Thyroid gland (tissue), 4 donors: ENCODE data around the gene GBP2.

ENCODE experiments used
- POLR2A ChIP-seq, 2 donors: fragments of 450-650 bp; IDR thresholded peaks; one replicate each; pipeline ENCODE4 v1.6.1; 2017; ENCODE audit warnings: antibody characterized with exemption in 2 of 2, mild to moderate bottlenecking in 2 of 2, moderate library complexity in 1 of 2
- TF ChIP-seq, protein P1 (sequence below), 6 experiments: fragments of 200-600 bp in 3 of 6; fragments of 450-650 bp in 3 of 6; sonication (generic) in 3 of 6; IDR thresholded peaks; one replicate each; pipeline ENCODE4 v1.5.1; 2016 to 2019; ENCODE audit warnings: antibody characterized with exemption in 6 of 6, mild to moderate bottlenecking in 2 of 6, inconsistent platforms in 1 of 6, moderate library complexity in 1 of 6

DNA sequence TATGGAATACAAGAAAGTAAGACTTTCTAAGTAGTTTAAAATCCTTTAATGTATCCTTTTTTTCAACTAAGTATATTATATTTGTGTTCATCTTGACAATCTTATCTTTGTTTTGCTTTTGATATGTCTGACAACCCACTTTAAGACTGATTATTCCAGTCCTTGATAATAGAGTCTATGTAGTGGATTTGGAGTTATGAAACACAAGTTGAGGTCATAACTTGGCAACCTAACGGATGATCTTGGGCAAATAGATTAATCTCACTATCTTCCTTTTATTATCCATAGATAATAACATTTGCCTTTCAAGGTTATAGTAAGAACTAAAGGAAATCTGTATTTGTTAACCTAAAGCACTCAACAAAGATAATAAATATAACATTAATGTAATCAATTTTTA is 4.8 kb upstream of the GBP2 start:
- TF ChIP-seq, protein P1, sequence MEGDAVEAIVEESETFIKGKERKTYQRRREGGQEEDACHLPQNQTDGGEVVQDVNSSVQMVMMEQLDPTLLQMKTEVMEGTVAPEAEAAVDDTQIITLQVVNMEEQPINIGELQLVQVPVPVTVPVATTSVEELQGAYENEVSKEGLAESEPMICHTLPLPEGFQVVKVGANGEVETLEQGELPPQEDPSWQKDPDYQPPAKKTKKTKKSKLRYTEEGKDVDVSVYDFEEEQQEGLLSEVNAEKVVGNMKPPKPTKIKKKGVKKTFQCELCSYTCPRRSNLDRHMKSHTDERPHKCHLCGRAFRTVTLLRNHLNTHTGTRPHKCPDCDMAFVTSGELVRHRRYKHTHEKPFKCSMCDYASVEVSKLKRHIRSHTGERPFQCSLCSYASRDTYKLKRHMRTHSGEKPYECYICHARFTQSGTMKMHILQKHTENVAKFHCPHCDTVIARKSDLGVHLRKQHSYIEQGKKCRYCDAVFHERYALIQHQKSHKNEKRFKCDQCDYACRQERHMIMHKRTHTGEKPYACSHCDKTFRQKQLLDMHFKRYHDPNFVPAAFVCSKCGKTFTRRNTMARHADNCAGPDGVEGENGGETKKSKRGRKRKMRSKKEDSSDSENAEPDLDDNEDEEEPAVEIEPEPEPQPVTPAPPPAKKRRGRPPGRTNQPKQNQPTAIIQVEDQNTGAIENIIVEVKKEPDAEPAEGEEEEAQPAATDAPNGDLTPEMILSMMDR (IDR thresholded peaks at IDR 0.05), result no peak
- no peak for TF ChIP-seq POLR2A (IDR thresholded peaks at IDR 0.05)
